NCI-H2107 treated with DMSO at 0.1 percent for 48 hours (cell line): ENCODE measurements around the gene MTMR8.

Source experiments
- DNase-seq: peaks from one replicate; lab custom pipeline; 2025; ENCODE audit not compliant: unreplicated experiment; lab: John Stamatoyannopoulos, UW

Gene MTMR8

DNA sequence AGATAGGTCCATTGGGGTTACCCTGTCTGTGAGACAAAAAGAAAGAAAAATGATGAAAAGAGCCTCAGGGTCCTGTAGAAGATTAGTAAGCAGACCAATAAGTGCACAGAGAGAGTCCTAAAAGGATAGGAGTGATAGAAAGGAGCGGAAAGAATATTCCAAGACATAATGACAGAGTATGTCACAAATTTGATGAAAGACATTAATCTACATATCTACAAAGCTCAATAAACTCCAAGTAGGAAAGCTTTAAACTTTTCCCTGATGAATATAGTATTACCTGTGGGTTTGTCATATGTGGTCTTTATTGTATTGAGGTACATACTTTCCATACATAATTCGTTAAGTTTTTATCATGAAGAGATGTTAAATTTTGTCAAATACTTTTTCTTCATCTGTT is 73.7 kb downstream of the MTMR8 start:
- DNase-seq = no peak

DNA sequence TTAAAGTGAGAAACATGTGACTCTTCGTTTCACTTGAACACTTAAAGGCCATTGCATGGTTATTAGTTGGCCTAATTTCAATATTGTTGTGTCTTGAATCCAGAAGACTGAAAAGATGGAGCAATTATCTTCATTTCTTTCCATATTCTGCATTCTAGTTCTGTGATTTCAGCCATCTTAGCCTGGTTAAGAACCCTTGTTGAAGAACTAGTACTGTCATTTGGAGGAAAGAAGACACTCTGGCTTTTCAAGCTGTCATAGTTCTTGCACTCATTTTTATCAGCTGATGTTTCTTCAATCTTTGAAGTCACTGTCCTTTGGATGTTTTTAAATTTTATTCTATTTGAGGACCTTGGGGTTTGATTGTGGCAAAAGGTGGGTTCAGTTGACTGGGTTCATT is 81.6 kb downstream of the MTMR8 start:
- DNase-seq = no peak

DNA sequence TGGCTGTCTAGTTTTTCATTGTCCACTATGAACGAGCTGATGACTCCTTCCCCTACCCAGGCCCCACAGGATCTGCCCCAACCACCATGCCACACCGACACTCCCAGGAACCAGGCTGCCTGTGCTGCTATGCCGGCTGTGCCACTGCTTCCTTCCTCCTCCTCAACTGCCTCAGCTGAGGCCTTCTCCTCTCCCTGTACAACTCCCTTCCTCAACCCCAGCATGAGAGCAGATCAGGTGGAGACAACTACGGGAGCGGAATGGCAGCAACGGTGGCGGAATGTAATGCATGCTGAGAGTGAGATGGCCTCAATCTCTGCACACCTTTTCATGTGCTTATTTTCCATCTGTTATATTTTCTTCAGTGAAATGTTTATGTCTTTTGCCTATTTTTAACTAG is 88.5 kb downstream of the MTMR8 start:
- DNase-seq = no peak

DNA sequence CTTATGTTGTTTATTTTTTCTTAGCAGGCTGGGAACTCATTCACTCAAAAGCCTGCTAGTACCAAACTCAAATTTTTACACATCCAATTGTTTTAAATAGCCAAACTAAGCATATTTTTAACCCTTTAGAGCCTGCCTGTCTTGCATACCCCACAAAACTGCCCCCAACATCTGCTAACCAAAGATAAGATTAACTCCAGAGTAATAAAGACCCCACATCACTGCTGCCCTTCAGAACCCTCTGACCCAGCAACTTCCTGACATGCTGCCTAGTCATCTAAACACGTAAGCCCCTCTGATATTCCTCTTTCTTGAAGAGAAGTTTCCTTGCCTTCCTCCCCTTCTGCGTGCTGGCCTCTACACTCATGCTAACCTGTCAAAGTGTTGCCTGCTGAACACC is 104.1 kb downstream of the MTMR8 start:
- no peak for DNase-seq

DNA sequence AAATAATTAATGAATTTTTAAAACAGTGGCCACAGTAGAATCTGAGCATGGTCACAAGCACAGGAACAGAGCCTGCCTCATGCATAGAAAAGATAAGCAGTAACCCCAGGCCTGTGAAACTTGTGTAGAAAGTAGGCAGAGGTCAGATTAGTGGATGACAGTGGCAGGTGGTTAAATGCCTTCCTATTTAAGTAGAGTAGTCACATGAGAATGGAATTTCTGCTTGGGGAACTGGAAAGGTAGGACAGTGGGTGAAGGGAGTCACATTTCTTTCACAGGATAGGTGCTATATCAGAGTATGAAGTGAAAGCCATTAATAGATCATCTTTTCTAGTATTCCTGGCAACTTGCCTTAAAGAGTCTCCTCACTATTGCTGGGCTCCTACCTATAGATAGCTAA is 130.0 kb downstream of the MTMR8 start:
- no peak for DNase-seq

DNA sequence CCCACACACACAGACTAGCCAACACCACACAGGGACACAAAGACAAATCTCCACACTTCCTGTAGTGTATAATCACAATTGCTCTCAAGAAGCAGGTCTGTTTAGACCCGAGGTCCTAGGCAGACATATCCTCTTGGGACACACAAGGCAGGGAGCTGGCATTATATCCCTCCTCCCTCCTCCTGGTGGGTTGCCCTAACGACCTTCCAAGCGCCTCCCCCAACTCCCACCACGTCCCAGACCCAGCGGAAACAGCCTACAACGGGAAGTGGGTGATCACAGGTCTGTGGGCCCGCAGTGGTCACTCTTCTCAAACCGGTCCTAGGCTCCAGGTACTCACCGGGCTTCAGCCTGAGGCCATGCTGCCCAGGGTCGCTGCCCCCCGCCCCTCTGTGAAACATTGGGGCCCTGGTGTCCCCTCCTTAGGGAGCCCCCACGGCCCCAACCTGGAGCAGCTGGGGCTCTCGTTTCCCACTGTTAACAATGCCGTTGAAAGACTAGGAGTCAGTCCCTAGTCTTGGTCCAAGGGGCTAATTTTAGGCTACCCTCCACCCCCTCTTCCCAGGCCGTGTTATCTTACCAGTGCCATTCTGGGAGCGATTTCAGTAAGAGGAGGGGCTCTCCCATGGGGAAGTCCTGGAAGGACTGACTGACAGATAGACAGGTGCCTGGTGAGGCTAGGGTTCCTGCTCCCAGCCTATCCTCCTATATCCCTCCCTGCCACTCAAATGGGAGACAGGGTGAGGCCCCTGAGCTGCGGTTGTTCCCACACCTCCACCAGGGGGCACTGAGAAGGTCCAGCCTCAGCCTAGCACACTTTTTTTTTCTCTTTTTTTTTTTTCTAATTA is 164.9 kb downstream of the MTMR8 start, which contains the start of gene ASB12:
ASB12 (minus strand) TSS at position 485 of the 848 bp plus-strand sequence. CDS start 4,957 bp downstream, outside the sequence.
- no peak for DNase-seq

DNA sequence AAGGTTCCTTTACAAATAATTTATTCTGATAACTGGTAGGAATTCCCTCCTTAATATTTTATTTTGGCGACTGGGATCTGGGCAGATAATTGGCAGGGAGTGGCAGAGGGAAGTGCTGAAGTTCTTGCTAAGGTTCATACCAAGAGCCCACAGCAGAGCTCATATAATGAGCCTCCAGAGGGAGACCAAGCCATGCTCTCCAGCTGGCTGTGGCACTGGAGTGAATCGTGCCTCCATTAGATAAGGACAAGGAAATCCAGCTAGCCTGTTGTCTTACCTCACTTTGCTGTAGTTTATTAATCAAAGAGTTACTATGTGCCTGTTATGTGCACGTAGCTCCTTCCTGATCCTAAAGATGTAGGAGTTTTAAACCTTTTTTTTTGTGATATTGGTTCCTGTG is 166.1 kb downstream of the MTMR8 start:
- DNase-seq = no peak
